Prostate gland (tissue), 2 donors: ENCODE measurements around the gene DMBX1. TPM values are rescaled to one million over a fixed set of nuclear protein-coding genes. Genes with fewer than 3 reads are reported as not detected.

Experiments
- DNase-seq: peaks from one replicate; pipeline ENCODE4 v3.0.0-alpha.2; 2019; ENCODE audit warnings: low spot score
- H3K27ac ChIP-seq, 2 donors: fragments of 200-600 bp; sonication (generic); 2 replicates each; pipeline ENCODE4 v1.5.1; 2017 to 2019
- H3K27me3 ChIP-seq: fragments of 200-600 bp; sonication (generic); replicated peaks from 2 replicates; pipeline ENCODE4 v1.5.1; 2019; ENCODE audit not compliant: insufficient read depth
- H3K36me3 ChIP-seq, 2 donors: fragments of 200-600 bp; sonication (generic); 1 replicate in 1 of 2; 2 replicates in 1 of 2; pipeline versions ENCODE4 v1.5.1 to v1.8.1; 2017 to 2019
- H3K4me1 ChIP-seq: fragments of 200-600 bp; sonication (generic); replicated peaks from 2 replicates; pipeline ENCODE4 v1.5.1; 2019
- H3K4me3 ChIP-seq, 2 donors: fragments of 200-600 bp; sonication (generic); 2 replicates each; pipeline ENCODE4 v1.5.1; 2017 to 2019
- H3K9me3 ChIP-seq: fragments of 200-600 bp; sonication (generic); 2 replicates; pipeline ENCODE4 v1.5.1; 2017
- POLR2A ChIP-seq: fragments of 450-650 bp; IDR thresholded peaks from one replicate; pipeline ENCODE4 v1.6.1; 2016; ENCODE audit warnings: antibody characterized with exemption, mild to moderate bottlenecking
- POLR2AphosphoS5 ChIP-seq: sonication (generic); formaldehyde crosslinking; IDR thresholded peaks from one replicate; pipeline ENCODE4 v1.6.1; 2017; ENCODE audit warnings: antibody characterized with exemption
- WGBS: methylation state at CpG from one replicate; pipeline ENCODE4 v1.1.5; 2018; 5-methylcytosine and 5-hydroxymethylcytosine counted together
- intact Hi-C: fragments of 100-400 bp; cut with DNase I; formaldehyde crosslinking; loops from one replicate; pipeline ENCODE4 v1.14.2; 2022
- total RNA-seq, 2 donors: library from RNA; depleted of rRNA; stranded (reverse); fragments of >200 nt; gene quantifications; one replicate each; pipeline ENCODE4 v1.1.0, GENCODE V29; 2016
- TF ChIP-seq, protein P1 (sequence below), 4 experiments: fragments of 200-600 bp in 2 of 4; fragments of 450-650 bp in 2 of 4; sonication (generic) in 2 of 4; IDR thresholded peaks; 1 replicate in 3 of 4; 2 replicates in 1 of 4; pipeline ENCODE4 v1.5.1; 2016 to 2019; ENCODE audit warnings: antibody characterized with exemption in 4 of 4, mild to moderate bottlenecking in 2 of 4, moderate library complexity in 2 of 4

Gene DMBX1
- total RNA-seq, 2 donors from 2014 or later, result not detected

DNA sequence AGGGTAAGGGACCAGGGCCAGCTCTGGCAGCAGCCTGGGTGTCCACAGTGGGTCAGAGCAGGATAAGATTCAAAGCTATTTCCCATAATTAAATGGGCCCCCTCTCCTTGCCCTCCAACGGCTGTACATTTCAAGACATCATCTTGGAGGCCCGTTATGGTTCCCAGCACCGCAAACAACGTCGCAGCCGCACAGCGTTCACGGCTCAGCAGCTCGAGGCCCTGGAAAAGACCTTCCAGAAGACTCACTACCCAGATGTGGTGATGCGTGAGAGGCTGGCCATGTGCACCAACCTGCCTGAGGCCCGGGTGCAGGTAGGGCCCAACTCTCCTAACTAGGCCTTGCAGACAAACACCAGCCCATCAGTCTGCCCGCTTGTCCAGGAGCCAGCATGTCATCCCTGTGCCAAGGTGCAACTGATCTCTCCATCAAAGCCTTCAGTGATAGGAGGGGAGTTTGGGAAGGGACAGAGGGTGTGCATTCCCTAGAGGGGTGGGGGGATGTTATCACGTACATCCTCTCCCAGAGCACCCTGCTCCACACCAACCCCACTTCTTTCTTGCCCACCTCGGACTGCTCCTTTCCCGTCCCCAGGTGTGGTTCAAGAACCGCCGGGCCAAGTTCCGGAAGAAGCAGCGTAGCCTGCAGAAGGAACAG lies 20.8 kb downstream of the DMBX1 start:
- Histone ChIP-seq H3K27me3 (no peaks in the 10 kb centered on the region), H3K36me3 (no peaks in the 10 kb centered on the region), H3K27ac (no peak overlapping the region), H3K4me3 (no peak overlapping the region), H3K4me1 (no peaks in the 10 kb centered on the region), H3K9me3 (no peaks in the 10 kb centered on the region)
- 89% methylated on average over 16 of the region's 19 CpGs for WGBS
- no peak for DNase-seq
- TF ChIP-seq, protein P1, sequence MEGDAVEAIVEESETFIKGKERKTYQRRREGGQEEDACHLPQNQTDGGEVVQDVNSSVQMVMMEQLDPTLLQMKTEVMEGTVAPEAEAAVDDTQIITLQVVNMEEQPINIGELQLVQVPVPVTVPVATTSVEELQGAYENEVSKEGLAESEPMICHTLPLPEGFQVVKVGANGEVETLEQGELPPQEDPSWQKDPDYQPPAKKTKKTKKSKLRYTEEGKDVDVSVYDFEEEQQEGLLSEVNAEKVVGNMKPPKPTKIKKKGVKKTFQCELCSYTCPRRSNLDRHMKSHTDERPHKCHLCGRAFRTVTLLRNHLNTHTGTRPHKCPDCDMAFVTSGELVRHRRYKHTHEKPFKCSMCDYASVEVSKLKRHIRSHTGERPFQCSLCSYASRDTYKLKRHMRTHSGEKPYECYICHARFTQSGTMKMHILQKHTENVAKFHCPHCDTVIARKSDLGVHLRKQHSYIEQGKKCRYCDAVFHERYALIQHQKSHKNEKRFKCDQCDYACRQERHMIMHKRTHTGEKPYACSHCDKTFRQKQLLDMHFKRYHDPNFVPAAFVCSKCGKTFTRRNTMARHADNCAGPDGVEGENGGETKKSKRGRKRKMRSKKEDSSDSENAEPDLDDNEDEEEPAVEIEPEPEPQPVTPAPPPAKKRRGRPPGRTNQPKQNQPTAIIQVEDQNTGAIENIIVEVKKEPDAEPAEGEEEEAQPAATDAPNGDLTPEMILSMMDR (IDR thresholded peaks at IDR 0.05), result no peak
- no peak for TF ChIP-seq POLR2A
- intact Hi-C loops, result no loop called here

DNA sequence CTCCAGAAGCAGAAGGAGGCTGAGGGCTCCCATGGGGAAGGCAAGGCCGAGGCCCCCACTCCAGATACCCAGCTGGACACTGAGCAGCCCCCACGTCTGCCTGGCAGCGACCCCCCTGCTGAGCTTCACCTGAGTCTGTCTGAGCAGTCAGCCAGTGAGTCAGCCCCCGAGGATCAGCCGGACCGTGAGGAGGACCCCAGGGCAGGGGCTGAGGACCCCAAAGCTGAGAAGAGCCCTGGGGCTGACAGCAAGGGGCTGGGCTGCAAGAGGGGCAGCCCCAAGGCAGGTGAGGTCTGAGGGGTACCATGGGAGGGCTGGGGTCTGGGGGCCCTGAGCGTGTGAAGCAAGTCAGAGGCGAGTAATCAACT lies 21.3 kb downstream of the DMBX1 start:
- Histone ChIP-seq H3K27me3 (no peaks in the 10 kb centered on the region), H3K4me1 (no peaks in the 10 kb centered on the region), H3K9me3 (no peaks in the 10 kb centered on the region), H3K36me3 (no peaks in the 10 kb centered on the region), H3K27ac (no peak overlapping the region), H3K4me3 (no peak overlapping the region)
- 75% methylated on average over 5 of the region's 8 CpGs for WGBS
- intact Hi-C loops, result no loop called here
- no peak for DNase-seq
- TF ChIP-seq, protein P1 (IDR thresholded peaks at IDR 0.05), result no peak
- TF ChIP-seq POLR2AphosphoS5, result no peak
- TF ChIP-seq POLR2A, result no peak

DNA sequence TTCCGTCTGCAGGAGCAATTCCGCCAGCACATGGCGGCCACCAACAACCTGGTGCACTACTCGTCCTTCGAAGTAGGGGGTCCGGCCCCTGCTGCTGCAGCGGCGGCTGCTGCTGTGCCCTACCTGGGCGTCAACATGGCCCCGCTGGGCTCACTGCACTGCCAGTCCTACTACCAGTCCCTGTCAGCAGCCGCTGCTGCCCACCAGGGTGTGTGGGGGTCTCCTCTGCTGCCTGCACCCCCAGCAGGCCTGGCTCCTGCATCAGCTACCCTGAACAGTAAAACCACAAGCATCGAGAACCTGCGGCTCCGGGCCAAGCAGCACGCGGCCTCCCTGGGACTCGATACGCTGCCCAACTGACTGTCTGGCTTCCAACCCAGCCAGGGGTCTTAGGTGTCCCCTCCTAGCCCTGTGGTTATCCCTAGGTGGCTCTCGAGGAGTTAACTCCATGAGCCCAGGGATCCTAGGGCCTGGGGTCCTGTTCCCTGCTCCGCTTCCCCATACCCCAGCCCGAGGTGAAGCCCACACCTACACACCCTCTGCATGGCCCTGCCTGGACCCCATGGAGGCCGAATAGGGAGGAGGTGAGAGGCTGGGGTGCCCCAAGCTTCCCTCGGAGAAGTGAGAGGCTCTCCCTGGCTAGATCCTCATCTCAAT lies 22.6 kb downstream of the DMBX1 start:
- no peak for DNase-seq
- WGBS, result 83% methylated on average over 23 of the region's 23 CpGs
- TF ChIP-seq, protein P1 (IDR thresholded peaks at IDR 0.05), result no peak
- TF ChIP-seq POLR2AphosphoS5 (no peak), POLR2A (no peak)
- no peak overlapping the region for H3K27ac ChIP-seq
- no peak overlapping the region for H3K4me3 ChIP-seq
- no peaks in the 10 kb centered on the region for H3K27me3 ChIP-seq
- no peaks in the 10 kb centered on the region for H3K36me3 ChIP-seq
- no peaks in the 10 kb centered on the region for H3K4me1 ChIP-seq
- H3K9me3 ChIP-seq, result no peaks in the 10 kb centered on the region
- intact Hi-C loops, result no loop called here

DNA sequence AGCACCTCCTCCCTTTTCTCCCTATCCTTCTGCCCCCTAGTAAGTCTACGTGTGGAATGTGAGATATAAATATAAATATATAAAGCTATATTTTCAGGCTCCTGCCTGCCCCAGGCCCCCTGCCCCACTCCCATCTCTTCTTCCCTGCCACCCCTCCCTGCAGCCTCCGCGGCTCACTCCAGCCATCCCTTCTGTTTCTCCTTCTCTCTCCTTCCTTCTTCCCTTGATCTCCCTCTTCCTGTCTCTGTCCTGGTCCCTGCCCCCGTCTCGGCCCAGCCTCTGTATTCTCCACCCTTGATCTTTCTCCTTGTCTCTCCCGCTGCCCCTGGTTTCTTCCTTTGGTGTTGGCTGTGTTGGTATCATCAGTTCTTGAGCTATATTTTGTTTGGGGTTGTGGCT lies 23.2 kb downstream of the DMBX1 start:
- no peak overlapping the region for H3K4me3 ChIP-seq
- H3K4me1 ChIP-seq, result no peaks in the 10 kb centered on the region
- H3K27ac ChIP-seq, result no peak overlapping the region
- WGBS, result 76% methylated on average over 6 of the region's 6 CpGs
- no peak for DNase-seq
- H3K27me3 ChIP-seq, result no peaks in the 10 kb centered on the region
- intact Hi-C loops, result no loop called here
- TF ChIP-seq, protein P1 (IDR thresholded peaks at IDR 0.05), result no peak
- TF ChIP-seq POLR2A, result no peak
- TF ChIP-seq POLR2AphosphoS5, result no peak
- H3K9me3 ChIP-seq, result no peaks in the 10 kb centered on the region
- no peaks in the 10 kb centered on the region for H3K36me3 ChIP-seq

DNA sequence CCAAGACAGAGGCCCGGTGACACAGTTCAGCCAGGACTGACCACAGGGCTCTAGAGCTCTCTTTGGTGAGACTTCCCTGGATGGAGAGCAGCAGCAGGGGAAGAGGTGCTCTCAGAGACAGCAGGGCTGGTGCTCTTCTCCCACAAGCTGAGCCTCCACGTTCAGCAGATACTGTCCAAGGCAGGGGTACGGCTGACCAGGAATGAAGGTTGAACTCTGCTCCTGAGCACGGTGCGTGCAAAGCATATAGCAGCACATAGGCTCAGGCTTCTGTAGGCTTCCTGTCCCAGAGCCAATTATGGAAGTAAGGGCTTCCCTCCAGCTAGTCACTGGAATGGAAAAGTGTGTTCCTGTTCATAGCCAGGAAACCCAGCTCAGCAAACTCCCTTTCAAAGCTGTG lies 23.9 kb downstream of the DMBX1 start:
- intact Hi-C loops, result no loop called here
- TF ChIP-seq POLR2A (no peak), POLR2AphosphoS5 (no peak)
- TF ChIP-seq, protein P1 (IDR thresholded peaks at IDR 0.05), result no peak
- Histone ChIP-seq H3K36me3 (no peaks in the 10 kb centered on the region), H3K9me3 (no peaks in the 10 kb centered on the region), H3K4me1 (no peaks in the 10 kb centered on the region), H3K27ac (no peak overlapping the region), H3K27me3 (no peaks in the 10 kb centered on the region), H3K4me3 (no peak overlapping the region)
- 68% methylated on average over 5 of the region's 5 CpGs for WGBS
- no peak for DNase-seq
